ENCODE measurements around the gene WNK2. TPM values are rescaled to one million over a fixed set of nuclear protein-coding genes. Genes with fewer than 3 reads are reported as not detected.

WNK2 gene
- polyA plus RNA-seq, 1 experiment: not detected

- H3K4me3 ChIP-seq (ENCODE audit: low read depth, low read length): no peak overlapping the region
- CTCF ChIA-PET: interaction anchor here (1.0 kb wide), 1 partner anchor 52 kb away, joined by 3 read pairs; no protein-coding TSS in a partner anchor
- H3K36me3 ChIP-seq (ENCODE audit: control insufficient read depth, insufficient read depth, low read length): no peaks in the 10 kb centered on the region
- POLR2A ChIA-PET: no interaction called here
- no peak for DNase-seq (ENCODE audit: low read depth)
- TF ChIP-seq, protein P1, sequence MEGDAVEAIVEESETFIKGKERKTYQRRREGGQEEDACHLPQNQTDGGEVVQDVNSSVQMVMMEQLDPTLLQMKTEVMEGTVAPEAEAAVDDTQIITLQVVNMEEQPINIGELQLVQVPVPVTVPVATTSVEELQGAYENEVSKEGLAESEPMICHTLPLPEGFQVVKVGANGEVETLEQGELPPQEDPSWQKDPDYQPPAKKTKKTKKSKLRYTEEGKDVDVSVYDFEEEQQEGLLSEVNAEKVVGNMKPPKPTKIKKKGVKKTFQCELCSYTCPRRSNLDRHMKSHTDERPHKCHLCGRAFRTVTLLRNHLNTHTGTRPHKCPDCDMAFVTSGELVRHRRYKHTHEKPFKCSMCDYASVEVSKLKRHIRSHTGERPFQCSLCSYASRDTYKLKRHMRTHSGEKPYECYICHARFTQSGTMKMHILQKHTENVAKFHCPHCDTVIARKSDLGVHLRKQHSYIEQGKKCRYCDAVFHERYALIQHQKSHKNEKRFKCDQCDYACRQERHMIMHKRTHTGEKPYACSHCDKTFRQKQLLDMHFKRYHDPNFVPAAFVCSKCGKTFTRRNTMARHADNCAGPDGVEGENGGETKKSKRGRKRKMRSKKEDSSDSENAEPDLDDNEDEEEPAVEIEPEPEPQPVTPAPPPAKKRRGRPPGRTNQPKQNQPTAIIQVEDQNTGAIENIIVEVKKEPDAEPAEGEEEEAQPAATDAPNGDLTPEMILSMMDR (IDR thresholded peaks at IDR 0.05; ENCODE audit: insufficient read depth, low read depth, low read length): no peak
- H3K27me3 ChIP-seq (ENCODE audit: control insufficient read depth, insufficient read depth, low read length): peaks cover 3% of the 10 kb centered on the region; the same call in 1 of the 2 replicates
These were observed 25.8 kb downstream of the WNK2 start for GRCh38 chr9:93209576-93210323.

- Histone ChIP-seq H3K36me3 (ENCODE audit: control insufficient read depth, insufficient read depth, low read length) (no peaks in the 10 kb centered on the region), H3K4me3 (ENCODE audit: low read depth, low read length) (no peak overlapping the region), H3K27me3 (ENCODE audit: control insufficient read depth, insufficient read depth, low read length) (peaks cover 3% of the 10 kb centered on the region; the same call in 1 of the 2 replicates)
- POLR2A ChIA-PET: no interaction called here
- CTCF ChIA-PET: no interaction called here
- no peak for DNase-seq (ENCODE audit: low read depth)
- TF ChIP-seq, protein P1 (IDR thresholded peaks at IDR 0.05; ENCODE audit: insufficient read depth, low read depth, low read length): no peak
These were observed 26.5 kb downstream of the WNK2 start for GRCh38 chr9:93210324-93210973.

DNA sequence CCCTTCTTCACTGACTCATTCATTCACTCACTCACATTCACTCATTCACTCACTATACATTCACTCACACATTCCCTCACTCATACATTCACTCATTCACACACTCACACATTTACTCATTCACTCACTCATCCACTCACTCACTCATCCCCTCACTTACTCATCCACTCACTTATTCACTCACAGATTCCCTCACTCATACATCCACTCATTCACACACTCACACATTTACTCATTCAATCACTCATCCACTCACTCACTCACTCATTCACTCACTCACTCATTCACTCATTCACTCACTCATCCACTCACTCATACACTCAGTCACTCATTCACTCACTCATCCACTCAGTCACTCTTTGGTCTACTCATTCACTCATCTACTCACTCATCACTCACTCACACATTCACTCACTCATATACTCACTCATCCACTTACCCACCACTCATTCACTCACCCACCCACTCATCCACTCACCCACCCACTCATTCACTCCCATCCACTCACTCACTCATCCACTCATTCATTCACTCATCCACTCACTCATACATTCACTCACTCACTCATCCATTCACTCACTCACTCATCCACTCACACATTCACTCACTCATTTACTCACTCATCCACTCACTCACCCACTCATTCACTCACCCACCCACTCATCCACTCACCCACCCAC is 27.2 kb downstream of the WNK2 start:
- Histone ChIP-seq H3K4me3 (ENCODE audit: low read depth, low read length) (no peak overlapping the region), H3K27me3 (ENCODE audit: control insufficient read depth, insufficient read depth, low read length) (peaks cover 3% of the 10 kb centered on the region; the same call in 1 of the 2 replicates), H3K36me3 (ENCODE audit: control insufficient read depth, insufficient read depth, low read length) (no peaks in the 10 kb centered on the region)
- ChIA-PET POLR2A (no interaction called here), CTCF (no interaction called here)
- TF ChIP-seq, protein P1 (IDR thresholded peaks at IDR 0.05; ENCODE audit: insufficient read depth, low read depth, low read length): no peak
- no peak for DNase-seq (ENCODE audit: low read depth)

DNA sequence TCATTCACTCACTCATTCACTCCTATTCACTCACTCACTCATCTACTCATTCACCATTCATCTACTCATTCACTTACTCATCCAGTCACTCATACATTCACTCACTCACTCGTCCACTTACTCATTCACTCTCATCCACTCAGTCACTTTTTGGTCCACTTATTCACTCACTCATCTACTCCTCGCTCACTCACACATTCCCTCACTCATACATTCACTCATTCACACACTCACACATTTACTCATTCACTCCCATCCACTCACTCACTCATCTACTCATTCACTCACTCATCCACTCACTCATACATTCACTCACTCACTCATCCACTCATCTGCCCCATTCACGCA is 27.7 kb downstream of the WNK2 start:
- Histone ChIP-seq H3K36me3 (ENCODE audit: control insufficient read depth, insufficient read depth, low read length) (no peaks in the 10 kb centered on the region), H3K27me3 (ENCODE audit: control insufficient read depth, insufficient read depth, low read length) (peaks cover 3% of the 10 kb centered on the region; the same call in 1 of the 2 replicates), H3K4me3 (ENCODE audit: low read depth, low read length) (no peak overlapping the region)
- TF ChIP-seq, protein P1 (IDR thresholded peaks at IDR 0.05; ENCODE audit: insufficient read depth, low read depth, low read length): no peak
- ChIA-PET CTCF (no interaction called here), POLR2A (no interaction called here)
- DNase-seq (ENCODE audit: low read depth): no peak

DNA sequence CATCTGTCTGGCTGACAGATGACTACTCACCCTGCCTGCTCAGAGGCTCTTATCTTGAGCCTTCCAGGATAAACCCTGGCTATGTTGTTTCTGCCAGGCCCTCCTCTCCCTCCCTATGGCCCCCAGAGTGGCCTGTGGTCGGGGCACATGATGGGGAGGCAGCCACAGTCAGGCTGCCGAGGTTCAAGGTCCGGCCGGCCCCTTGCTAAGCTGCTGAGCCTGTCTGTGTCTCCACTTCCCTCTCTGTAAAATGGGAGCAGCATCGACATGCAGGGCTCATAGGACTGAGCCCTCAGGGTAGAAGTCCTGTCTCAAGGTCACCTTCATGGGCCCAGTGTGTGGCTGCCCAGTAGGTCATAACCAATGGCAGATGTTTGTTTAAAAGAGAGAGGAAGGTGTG is 28.5 kb downstream of the WNK2 start:
- POLR2A ChIA-PET: no interaction called here
- TF ChIP-seq, protein P1 (IDR thresholded peaks at IDR 0.05; ENCODE audit: insufficient read depth, low read depth, low read length): no peak
- peaks cover 3% of the 10 kb centered on the region; the same call in 1 of the 2 replicates for H3K27me3 ChIP-seq (ENCODE audit: control insufficient read depth, insufficient read depth, low read length)
- H3K4me3 ChIP-seq (ENCODE audit: low read depth, low read length): no peak overlapping the region
- no peak for DNase-seq (ENCODE audit: low read depth)
- no peaks in the 10 kb centered on the region for H3K36me3 ChIP-seq (ENCODE audit: control insufficient read depth, insufficient read depth, low read length)
- CTCF ChIA-PET: no interaction called here
